K562 (cell line): ENCODE data around the gene SLC7A6OS. TPM values are rescaled to one million over a fixed set of nuclear protein-coding genes. Genes with fewer than 3 reads are reported as not detected.

Source experiments
- ATAC-seq: fragments of 200-7000 bp; cut with Tn5 transposase; 3 replicates; pipeline ENCODE4 v1.9.1; 2020; ENCODE audit warnings: moderate library complexity
- BruUV-seq: library from RNA; stranded (reverse); fragments of 400-500 nt; replicated peaks from 2 replicates; lab custom pipeline; 2021; lab: Mats Ljungman, UMichigan
- CTCF ChIA-PET: fragments of 300-600 bp; formaldehyde crosslinking; extraction: SDS; loops from one replicate; lab custom pipeline; 2021; ENCODE audit warnings: low intra/inter-chr PET ratio; lab: Yijun Ruan, JAX
- POLR2A ChIA-PET: fragments of 300-600, 350-650 bp; sonication (Branson Sonifier 250); formaldehyde crosslinking; extraction: SDS; loops from one replicate; lab custom pipeline; 2021; ENCODE audit warnings: antibody characterized with exemption, inconsistent platforms; lab: Yijun Ruan, JAX
- DNase-seq, 4 experiments: peaks; one replicate each; pipeline versions ENCODE4 v3.0.0 to v3.0.0-alpha.2; 2011 to 2018; ENCODE audit warnings: low spot score in 3 of 4, mixed read lengths in 3 of 4; ENCODE audit errors: extremely low read depth in 1 of 4
- FAIRE-seq: peaks from 2 replicates; lab custom pipeline; 2011; peaks lifted over from hg19 to GRCh38; lab: Jason Lieb, UNC
- H2AFZ ChIP-seq: 2 replicates; pipeline ENCODE4 v1.6.0; 2011; ENCODE audit warnings: low read depth, low read length, control low read depth, inconsistent platforms
- H3K27ac ChIP-seq: fragments of 200-600 bp; 3 replicates; pipeline ENCODE4 v1.8.0; 2011; ENCODE audit warnings: low read depth, mild to moderate bottlenecking, control low read depth, inconsistent platforms, low read length, moderate library complexity, mixed read lengths; ENCODE audit errors: extremely low read depth
- H3K27me3 ChIP-seq, 2 experiments: fragments of 300-600 bp in 1 of 2; 2 replicates in 1 of 2; 3 replicates in 1 of 2; pipeline versions ENCODE4 v1.6.0 to v1.8.0; 2011; ENCODE audit warnings: inconsistent platforms in 2 of 2, low read length in 2 of 2, mild to moderate bottlenecking in 1 of 2, mixed read lengths in 1 of 2, moderate library complexity in 1 of 2; ENCODE audit not compliant: control insufficient read depth in 2 of 2, insufficient read depth in 2 of 2
- H3K36me3 ChIP-seq: fragments of 300-600 bp; 3 replicates; pipeline ENCODE4 v1.8.0; 2011; ENCODE audit warnings: mild to moderate bottlenecking, low read length, inconsistent platforms; ENCODE audit not compliant: control insufficient read depth, insufficient read depth
- H3K4me1 ChIP-seq, 2 experiments: fragments of 200-600 bp in 1 of 2; replicated peaks in 1 of 2; 2 replicates in 1 of 2; 3 replicates in 1 of 2; pipeline versions ENCODE4 v1.5.1 to v1.8.0; 2011; ENCODE audit warnings: inconsistent platforms in 2 of 2, low read length in 2 of 2, mild to moderate bottlenecking in 1 of 2, mixed read lengths in 1 of 2, moderate library complexity in 1 of 2; ENCODE audit not compliant: control insufficient read depth in 2 of 2, insufficient read depth in 2 of 2
- H3K4me2 ChIP-seq: 2 replicates; pipeline ENCODE4 v1.6.1; 2011; ENCODE audit warnings: low read length, control low read depth, inconsistent platforms, mixed read lengths; ENCODE audit not compliant: insufficient read depth
- H3K4me3 ChIP-seq: fragments of 200-600 bp; sonication (generic), shearing (Covaris generic); 2 replicates; pipeline ENCODE4 v1.5.1; 2016; ENCODE audit warnings: control low read depth, inconsistent platforms
- H3K79me2 ChIP-seq: fragments of 200-600 bp; 3 replicates; pipeline ENCODE4 v1.8.0; 2011; ENCODE audit warnings: low read length, inconsistent platforms; ENCODE audit not compliant: control insufficient read depth, insufficient read depth
- H3K9ac ChIP-seq, 2 experiments: 2 replicates each; pipeline versions ENCODE4 v1.6.0 to v1.6.1; 2011; ENCODE audit warnings: low read depth in 2 of 2, low read length in 2 of 2, control low read depth in 1 of 2, inconsistent platforms in 1 of 2, mild to moderate bottlenecking in 1 of 2, mixed read lengths in 1 of 2; ENCODE audit not compliant: insufficient read depth in 1 of 2
- H3K9me1 ChIP-seq: one replicate; pipeline ENCODE4 v1.6.0; 2011; ENCODE audit warnings: inconsistent platforms, mild to moderate bottlenecking, low read length, moderate library complexity; ENCODE audit not compliant: control insufficient read depth, insufficient read depth
- H3K9me3 ChIP-seq: replicated peaks from 2 replicates; pipeline ENCODE4 v1.5.1; 2011; ENCODE audit warnings: low read depth, low read length, inconsistent platforms; ENCODE audit not compliant: control insufficient read depth, insufficient read depth
- H4K20me1 ChIP-seq: replicated peaks from 2 replicates; pipeline ENCODE4 v1.6.1; 2011; ENCODE audit warnings: low read length, inconsistent platforms, mixed read lengths; ENCODE audit not compliant: control insufficient read depth, insufficient read depth
- POLR2G ChIP-seq: fragments of 200-400 bp; formaldehyde crosslinking; IDR thresholded peaks from 2 replicates; pipeline ENCODE4 v1.6.1; 2017; ENCODE audit warnings: low read depth, mild to moderate bottlenecking, antibody characterized with exemption, low read length, moderate library complexity
- ZFP36 ChIP-seq: fragments of 150-350 bp; IDR thresholded peaks from 2 replicates; pipeline ENCODE4 v1.6.1; 2018; ENCODE audit warnings: low read length, low read depth; ENCODE audit not compliant: partially characterized antibody
- WGBS: fragments of 100-300 bp; shearing (Covaris generic); methylation state at CpG from one replicate; pipeline ENCODE4 v1.1.6; 2016; ENCODE audit warnings: low coverage, mixed read lengths; ENCODE audit not compliant: insufficient coverage; ENCODE audit errors: missing lambda C conversion rate; 5-methylcytosine and 5-hydroxymethylcytosine counted together
- in situ Hi-C: fragments of 300-500 bp; cut with MboI; formaldehyde crosslinking; loops from 4 replicates; pipeline ENCODE4 v1.15.0; 2018; ENCODE audit warnings: inconsistent platforms, mixed read lengths
- intact Hi-C: fragments of 100-400 bp; cut with micrococcal nuclease; formaldehyde crosslinking; loops from 2 replicates; pipeline ENCODE4 v1.14.2; 2022
- polyA plus RNA-seq, 8 experiments: library from polyadenylated mRNA; depleted of rRNA in 4 of 8; stranded (reverse) in 5 of 8; unstranded in 3 of 8; fragments of >200 nt; fragmentation: Nextera tagmentation in 2 of 8; fragmentation: Illumina TruSeq in 1 of 8; extraction: Ambion mirVana in 2 of 8; extraction: Trizol in 1 of 8; gene quantifications; 2 replicates each; pipeline versions ENCODE4 v1.2.1 to v1.2.3, GENCODE V29; 2011 to 2014; ENCODE audit warnings: inconsistent platforms in 1 of 8, missing spikeins in 1 of 8
- total RNA-seq, 7 experiments: library from RNA; depleted of rRNA in 6 of 7; stranded (reverse); fragments of >200 nt in 6 of 7; fragmentation: Illumina TruSeq in 2 of 7; extraction: Trizol in 2 of 7; gene quantifications; 2 replicates each; pipeline versions ENCODE4 v1.2.1 to v1.2.3, GENCODE V29; 2011 to 2021; ENCODE audit warnings: low replicate concordance in 1 of 7

The SLC7A6OS gene
- total and polyA plus RNA-seq, 9 of the 15 experiments (the other 6 are each of a cell fraction or from before 2014, with no cell fraction given) = 2.7 to 23.6 (median 17.2) TPM

DNA sequence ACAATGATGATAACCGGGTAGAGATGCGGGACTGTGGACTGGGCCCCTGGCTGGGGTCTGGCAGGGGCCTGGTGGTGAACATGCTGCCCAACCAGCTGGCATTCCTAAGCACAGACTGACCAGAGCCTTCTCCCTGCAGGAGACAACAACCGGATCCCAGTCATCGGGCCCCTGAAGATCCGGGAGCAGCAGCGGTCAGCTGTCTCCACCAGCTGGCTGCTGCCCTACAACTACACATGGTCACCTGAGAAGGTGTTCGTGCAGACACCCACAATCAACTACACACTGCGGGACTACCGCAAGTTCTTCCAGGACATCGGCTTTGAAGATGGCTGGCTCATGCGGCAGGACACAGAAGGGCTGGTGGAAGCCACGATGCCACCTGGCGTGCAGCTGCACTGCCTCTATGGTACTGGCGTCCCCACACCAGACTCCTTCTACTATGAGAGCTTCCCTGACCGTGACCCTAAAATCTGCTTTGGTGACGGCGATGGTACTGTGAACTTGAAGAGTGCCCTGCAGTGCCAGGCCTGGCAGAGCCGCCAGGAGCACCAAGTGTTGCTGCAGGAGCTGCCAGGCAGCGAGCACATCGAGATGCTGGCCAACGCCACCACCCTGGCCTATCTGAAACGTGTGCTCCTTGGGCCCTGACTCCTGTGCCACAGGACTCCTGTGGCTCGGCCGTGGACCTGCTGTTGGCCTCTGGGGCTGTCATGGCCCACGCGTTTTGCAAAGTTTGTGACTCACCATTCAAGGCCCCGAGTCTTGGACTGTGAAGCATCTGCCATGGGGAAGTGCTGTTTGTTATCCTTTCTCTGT, 51.5 kb downstream of the SLC7A6OS start:
- no peak for FAIRE-seq
- no peak overlapping the region for H2AFZ ChIP-seq
- no TSS peak for BruUV-seq
- POLR2A ChIA-PET = interaction anchor here (0.6 to 2.1 kb wide), 2 partner anchors 9 to 587 kb away, joined by 4 to 5 read pairs; no protein-coding TSS in a partner anchor
- H4K20me1 ChIP-seq = 0 out of 2 replicates have a peak, but pooled peaks cover 7% of the 10 kb centered on the region
- ATAC-seq = no peak
- in situ Hi-C loops = no loop called here
- WGBS = 72% methylated on average over 27 of the region's 27 CpGs
- peaks cover 7 to 15% of the 10 kb centered on the region in 2 experiments for H3K4me1 ChIP-seq
- H3K27me3 ChIP-seq = no peaks in the 10 kb centered on the region
- no peak overlapping the region for H3K4me3 ChIP-seq
- TF ChIP-seq POLR2G (0 out of 2 replicates have a peak, but pooled peaks have one; percentile 20), ZFP36 (no peak)
- no peaks in the 10 kb centered on the region for H3K9me3 ChIP-seq
- DNase-seq = no peak
- CTCF ChIA-PET = no interaction called here
- intact Hi-C loops = no loop called here
- H3K27ac ChIP-seq = no peak overlapping the region
- H3K9ac ChIP-seq = peak overlapping the region in 1 of 2 experiments; percentile 71; a peak in 2 of 4 replicates
- no peak overlapping the region for H3K4me2 ChIP-seq
- H3K9me1 ChIP-seq = peaks cover 4% of the 10 kb centered on the region
- peaks cover 18% of the 10 kb centered on the region; the same call in 2 of the 3 replicates for H3K36me3 ChIP-seq
- peaks cover 13% of the 10 kb centered on the region; the same call in 2 of the 3 replicates for H3K79me2 ChIP-seq
